HepG2 (cell line): Measurements from ENCODE around the gene ZNF793.

Source experiments
- ATF2 ChIP-seq: sonication (generic); formaldehyde crosslinking; IDR thresholded peaks from 2 replicates; pipeline ENCODE4 v1.4.0; 2020; ENCODE audit warnings: missing genetic modification reagents
- CC2D1A ChIP-seq: sonication (generic); formaldehyde crosslinking; IDR thresholded peaks from 2 replicates; pipeline ENCODE4 v1.8.1; 2023; ENCODE audit warnings: mild to moderate bottlenecking, missing genetic modification reagents
- EZH2 ChIP-seq: conservative IDR thresholded peaks from 2 replicates; pipeline ENCODE4 v1.6.1; 2012; ENCODE audit warnings: mild to moderate bottlenecking, low read depth, low read length, moderate library complexity
- POLR2A ChIP-seq, 2 experiments: IDR thresholded peaks; 2 replicates each; pipeline ENCODE4 v1.6.1; 2011; ENCODE audit warnings: low read depth in 2 of 2, low read length in 2 of 2, mild to moderate bottlenecking in 1 of 2, moderate library complexity in 1 of 2; ENCODE audit not compliant: insufficient read depth in 1 of 2
- POLR2AphosphoS5 ChIP-seq: IDR thresholded peaks from 2 replicates; pipeline ENCODE4 v1.6.1; 2012; ENCODE audit warnings: low read depth, low read length
- TP53 ChIP-seq: sonication (generic); formaldehyde crosslinking; conservative IDR thresholded peaks from 2 replicates; pipeline ENCODE4 v1.4.0; 2020; ENCODE audit warnings: missing genetic modification reagents
- ZNF850 ChIP-seq: sonication (generic); formaldehyde crosslinking; conservative IDR thresholded peaks from 2 replicates; pipeline ENCODE4 v1.9.0; 2021; ENCODE audit warnings: mild to moderate bottlenecking, missing genetic modification reagents

- TF ChIP-seq ZNF850 (CRISPR knock-in tag): no peak
- TF ChIP-seq TP53 (CRISPR knock-in tag): no peak
- TF ChIP-seq EZH2: no peak
- no peak for TF ChIP-seq CC2D1A (CRISPR knock-in tag)
- TF ChIP-seq ATF2 (CRISPR knock-in tag): no peak
- no peak for TF ChIP-seq POLR2A (IDR thresholded peaks at IDR 0.05; ENCODE audit: insufficient read depth in 1 of 2, low read depth in 2 of 2, low read length in 2 of 2)
- no peak for TF ChIP-seq POLR2AphosphoS5
Measured at GRCh38 chr19:37467608-37468090, 39.1 kb upstream of the ZNF793 start.
